Panc1 (cell line): ENCODE results near the gene ZFTA. TPM values are rescaled to one million over a fixed set of nuclear protein-coding genes. Genes with fewer than 3 reads are reported as not detected.

Source experiments
- ATAC-seq: fragments of 200-7000 bp; cut with Tn5 transposase; 2 replicates; pipeline ENCODE4 v1.9.1; 2020; ENCODE audit warnings: mild to moderate bottlenecking, moderate library complexity
- BruUV-seq: library from RNA; stranded (reverse); fragments of 400-500 nt; replicated peaks from 2 replicates; lab custom pipeline; 2021; lab: Mats Ljungman, UMichigan
- CTCF ChIA-PET: fragments of 300-600 bp; sonication (Branson Sonifier 250); formaldehyde crosslinking; loops from one replicate; lab custom pipeline; 2022; ENCODE audit warnings: antibody characterized with exemption; lab: Charles Lee
- POLR2A ChIA-PET: fragments of 300-600 bp; sonication (Branson Sonifier 250); formaldehyde crosslinking; loops from one replicate; lab custom pipeline; 2022; ENCODE audit warnings: antibody characterized with exemption; lab: Charles Lee
- DNase-seq: peaks from one replicate; pipeline ENCODE4 v3.0.0-alpha.2; 2010; ENCODE audit warnings: low read depth, low spot score
- H3K27ac ChIP-seq: 2 replicates; pipeline ENCODE4 v1.5.1; 2011; ENCODE audit warnings: mild to moderate bottlenecking, low read length, inconsistent platforms
- H3K27me3 ChIP-seq: fragments of 200-500 bp; sonication (Bioruptor generic); 2 replicates; pipeline ENCODE4 v1.6.0; 2014; ENCODE audit warnings: low read length, inconsistent platforms; ENCODE audit not compliant: control insufficient read depth, insufficient read depth
- H3K36me3 ChIP-seq: fragments of 200-500 bp; sonication (Bioruptor generic); 2 replicates; pipeline ENCODE4 v1.5.1; 2014; ENCODE audit warnings: inconsistent platforms, mild to moderate bottlenecking, low read length, moderate library complexity; ENCODE audit not compliant: control insufficient read depth, insufficient read depth
- H3K4me1 ChIP-seq: 2 replicates; pipeline ENCODE4 v1.5.1; 2011; ENCODE audit warnings: inconsistent platforms, mild to moderate bottlenecking, low read length, moderate library complexity; ENCODE audit not compliant: control insufficient read depth, insufficient read depth
- H3K4me3 ChIP-seq, 2 experiments: 2 replicates each; pipeline ENCODE4 v1.5.1; 2011 to 2012; ENCODE audit warnings: low read depth in 2 of 2, low read length in 2 of 2, mild to moderate bottlenecking in 2 of 2, inconsistent platforms in 1 of 2, moderate library complexity in 1 of 2
- H3K9me3 ChIP-seq: fragments of 200-500 bp; sonication (Bioruptor generic); 2 replicates; pipeline ENCODE4 v1.5.1; 2014; ENCODE audit warnings: low read depth, mild to moderate bottlenecking, inconsistent platforms, low read length, moderate library complexity; ENCODE audit not compliant: control insufficient read depth, insufficient read depth
- CTCF ChIP-seq: fragments of 450-650 bp; IDR thresholded peaks from 2 replicates; pipeline ENCODE4 v1.5.1; 2017; ENCODE audit warnings: mild to moderate bottlenecking
- POLR2AphosphoS5 ChIP-seq: IDR thresholded peaks from 2 replicates; pipeline ENCODE4 v1.6.1; 2012; ENCODE audit warnings: mild to moderate bottlenecking, low read depth, low read length, moderate library complexity
- REST ChIP-seq, 2 experiments: IDR thresholded peaks; 2 replicates each; pipeline ENCODE4 v1.6.1; 2011 to 2012; ENCODE audit warnings: low read depth in 2 of 2, control low read depth in 1 of 2, low read length in 1 of 2, mild to moderate bottlenecking in 1 of 2, moderate library complexity in 1 of 2; ENCODE audit not compliant: insufficient read depth in 1 of 2
- SIN3A ChIP-seq: IDR thresholded peaks from 2 replicates; pipeline ENCODE4 v1.6.1; 2012; ENCODE audit warnings: low read depth, mild to moderate bottlenecking, low read length, moderate library complexity, borderline replicate concordance; ENCODE audit not compliant: insufficient read depth
- TCF7L2 ChIP-seq: IDR thresholded peaks from 2 replicates; pipeline ENCODE4 v1.6.1; 2011; ENCODE audit warnings: mild to moderate bottlenecking, low read depth, low read length, inconsistent platforms
- in situ Hi-C: cut with HindIII; loops from 2 replicates; pipeline ENCODE4 v1.10.0; 2016; ENCODE audit warnings: low sequenced_read_pairs, low pct_unique_long_range_greater_than_20kb
- intact Hi-C: fragments of 100-400 bp; cut with micrococcal nuclease; formaldehyde crosslinking; loops from one replicate; pipeline ENCODE4 v1.10.0; 2022; ENCODE audit not compliant: unreplicated experiment
- total RNA-seq: library from RNA; stranded (reverse); gene quantifications from one replicate; pipeline ENCODE4 v1.2.1, GENCODE V29; 2021; ENCODE audit not compliant: unreplicated experiment

ZFTA gene
- total RNA-seq, 1 experiment from 2014 or later, result 16.1 TPM

- BruUV-seq, result no TSS peak
- POLR2A ChIA-PET, result no interaction called here
These were observed 23.1 kb upstream of the ZFTA start for GRCh38 chr11:63791495-63792167.

GRCh38 chr11:63785823-63786222 lies 17.2 kb upstream of the ZFTA start:
- H3K27ac ChIP-seq, result no peak overlapping the region
- intact Hi-C loops (no loop called here), in situ Hi-C loops (no loop called here)
- no peaks in the 10 kb centered on the region for H3K4me1 ChIP-seq
- ATAC-seq (no peak), DNase-seq (no peak)
- no peaks in the 10 kb centered on the region for H3K9me3 ChIP-seq
- H3K36me3 ChIP-seq, result no peaks in the 10 kb centered on the region
- no peak for TF ChIP-seq POLR2AphosphoS5
- no peak for TF ChIP-seq REST (IDR thresholded peaks at IDR 0.05; ENCODE audit: insufficient read depth in 1 of 2, low read depth in 2 of 2, low read length in 1 of 2)
- no peak for TF ChIP-seq SIN3A
- TF ChIP-seq TCF7L2, result no peak
- TF ChIP-seq CTCF, result no peak
- H3K4me3 ChIP-seq, result no peak overlapping the region
- no peaks in the 10 kb centered on the region for H3K27me3 ChIP-seq
- ChIA-PET POLR2A (no interaction called here), CTCF (no interaction called here)
- BruUV-seq, result no TSS peak

More at GRCh38 chr11:63791495-63792167, 23.1 kb upstream of the ZFTA start:
- ATAC-seq, result no peak
- CTCF ChIA-PET, result no interaction called here
- intact Hi-C loops (no loop called here), in situ Hi-C loops (no loop called here)
- DNase-seq, result no peak
- no peaks in the 10 kb centered on the region for H3K4me1 ChIP-seq
- no peaks in the 10 kb centered on the region for H3K9me3 ChIP-seq
- H3K36me3 ChIP-seq, result no peaks in the 10 kb centered on the region
- no peak overlapping the region for H3K27ac ChIP-seq
- no peak for TF ChIP-seq REST (IDR thresholded peaks at IDR 0.05; ENCODE audit: insufficient read depth in 1 of 2, low read depth in 2 of 2, low read length in 1 of 2)
- TF ChIP-seq POLR2AphosphoS5, result no peak
- TF ChIP-seq SIN3A, result no peak
- TF ChIP-seq CTCF, result no peak
- no peak for TF ChIP-seq TCF7L2
- no peaks in the 10 kb centered on the region for H3K27me3 ChIP-seq
- no peak overlapping the region for H3K4me3 ChIP-seq
